ENCODE measurements around the gene ZRANB3.

The ZRANB3 gene

DNA sequence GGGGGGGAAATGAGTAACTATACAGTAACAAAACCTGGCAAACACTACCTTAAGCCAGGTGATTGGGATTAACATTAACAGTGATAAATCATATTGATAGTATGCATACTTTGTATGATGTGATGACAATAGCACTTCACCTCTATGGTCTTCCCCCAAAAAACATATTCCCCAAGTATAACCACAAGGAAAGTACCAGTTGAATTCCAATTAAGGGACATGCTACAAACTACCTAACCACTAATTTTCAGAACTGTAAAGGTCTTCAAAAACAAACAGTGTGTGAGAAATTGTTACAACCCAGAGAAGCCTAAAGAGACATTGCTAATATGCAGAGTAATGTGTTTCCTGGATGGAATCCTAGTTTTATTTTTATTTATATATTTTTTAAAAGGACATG lies 152.4 kb downstream of the ZRANB3 start:
- POLR2A ChIA-PET = no interaction called here
- Histone ChIP-seq H3K4me3 (ENCODE audit: low read depth, low read length) (no peak overlapping the region), H3K27ac (ENCODE audit: extremely low read depth, low read depth, low read length) (no peak overlapping the region), H3K4me1 (ENCODE audit: control insufficient read depth, insufficient read depth, low read length) (no peaks in the 10 kb centered on the region), H3K9me3 (ENCODE audit: control insufficient read depth, insufficient read depth, low read depth, low read length) (no peaks in the 10 kb centered on the region), H3K36me3 (ENCODE audit: control insufficient read depth in 2 of 2, insufficient read depth in 1 of 2, low read length in 2 of 2) (no peaks in the 10 kb centered on the region; a peak in 1 of 3 replicates)
- no peak for TF ChIP-seq IKZF3 (tag by site-specific recombination; IDR thresholded peaks at IDR 0.05)
- no peak for TF ChIP-seq SP2 (tag by site-specific recombination; IDR thresholded peaks at IDR 0.05)
- TF ChIP-seq TCF7L2 (IDR thresholded peaks at IDR 0.05; ENCODE audit: borderline replicate concordance, low read depth, low read length) = no peak
- TF ChIP-seq, protein P1, sequence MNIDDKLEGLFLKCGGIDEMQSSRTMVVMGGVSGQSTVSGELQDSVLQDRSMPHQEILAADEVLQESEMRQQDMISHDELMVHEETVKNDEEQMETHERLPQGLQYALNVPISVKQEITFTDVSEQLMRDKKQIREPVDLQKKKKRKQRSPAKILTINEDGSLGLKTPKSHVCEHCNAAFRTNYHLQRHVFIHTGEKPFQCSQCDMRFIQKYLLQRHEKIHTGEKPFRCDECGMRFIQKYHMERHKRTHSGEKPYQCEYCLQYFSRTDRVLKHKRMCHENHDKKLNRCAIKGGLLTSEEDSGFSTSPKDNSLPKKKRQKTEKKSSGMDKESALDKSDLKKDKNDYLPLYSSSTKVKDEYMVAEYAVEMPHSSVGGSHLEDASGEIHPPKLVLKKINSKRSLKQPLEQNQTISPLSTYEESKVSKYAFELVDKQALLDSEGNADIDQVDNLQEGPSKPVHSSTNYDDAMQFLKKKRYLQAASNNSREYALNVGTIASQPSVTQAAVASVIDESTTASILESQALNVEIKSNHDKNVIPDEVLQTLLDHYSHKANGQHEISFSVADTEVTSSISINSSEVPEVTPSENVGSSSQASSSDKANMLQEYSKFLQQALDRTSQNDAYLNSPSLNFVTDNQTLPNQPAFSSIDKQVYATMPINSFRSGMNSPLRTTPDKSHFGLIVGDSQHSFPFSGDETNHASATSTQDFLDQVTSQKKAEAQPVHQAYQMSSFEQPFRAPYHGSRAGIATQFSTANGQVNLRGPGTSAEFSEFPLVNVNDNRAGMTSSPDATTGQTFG (tag by site-specific recombination; IDR thresholded peaks at IDR 0.05; ENCODE audit: borderline replicate concordance) = no peak
- CTCF ChIA-PET = no interaction called here

DNA sequence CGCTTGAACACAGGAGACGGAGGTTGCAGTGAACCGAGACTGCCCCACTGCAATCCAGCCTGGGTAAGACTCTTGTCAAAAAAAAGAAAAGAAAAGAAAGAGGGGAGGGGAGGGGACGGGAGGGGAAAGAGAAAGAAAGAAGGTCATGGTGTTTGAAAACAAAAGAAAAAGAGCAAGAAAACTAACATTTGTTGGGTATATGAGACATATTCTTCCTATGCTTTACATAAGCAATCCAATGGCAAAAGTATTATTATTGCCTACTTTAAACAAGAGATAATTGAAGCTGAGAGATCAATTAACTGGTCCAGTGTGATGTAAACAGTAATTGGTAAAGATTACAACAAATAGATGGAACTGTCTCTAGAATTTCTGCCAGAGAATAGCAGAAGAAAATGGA lies 157.3 kb downstream of the ZRANB3 start:
- TF ChIP-seq ZNF629 (tag by site-specific recombination; IDR thresholded peaks at IDR 0.05) (no peak), ZNF529 (tag by site-specific recombination; IDR thresholded peaks at IDR 0.05; ENCODE audit: insufficient replicate concordance) (no peak), MYNN (tag by site-specific recombination; IDR thresholded peaks at IDR 0.05; ENCODE audit: borderline replicate concordance) (no peak), GFI1B (tag by site-specific recombination; IDR thresholded peaks at IDR 0.05) (no peak), ZNF677 (tag by site-specific recombination; IDR thresholded peaks at IDR 0.05) (no peak), ZNF37A (tag by site-specific recombination; IDR thresholded peaks at IDR 0.05) (no peak)
- TF ChIP-seq, protein P2, sequence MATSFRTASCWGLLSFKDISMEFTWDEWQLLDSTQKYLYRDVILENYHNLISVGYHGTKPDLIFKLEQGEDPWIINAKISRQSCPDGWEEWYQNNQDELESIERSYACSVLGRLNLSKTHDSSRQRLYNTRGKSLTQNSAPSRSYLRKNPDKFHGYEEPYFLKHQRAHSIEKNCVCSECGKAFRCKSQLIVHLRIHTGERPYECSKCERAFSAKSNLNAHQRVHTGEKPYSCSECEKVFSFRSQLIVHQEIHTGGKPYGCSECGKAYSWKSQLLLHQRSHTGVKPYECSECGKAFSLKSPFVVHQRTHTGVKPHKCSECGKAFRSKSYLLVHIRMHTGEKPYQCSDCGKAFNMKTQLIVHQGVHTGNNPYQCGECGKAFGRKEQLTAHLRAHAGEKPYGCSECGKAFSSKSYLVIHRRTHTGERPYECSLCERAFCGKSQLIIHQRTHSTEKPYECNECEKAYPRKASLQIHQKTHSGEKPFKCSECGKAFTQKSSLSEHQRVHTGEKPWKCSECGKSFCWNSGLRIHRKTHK (tag by site-specific recombination; IDR thresholded peaks at IDR 0.05) = no peak
- POLR2A ChIA-PET = no interaction called here
- Histone ChIP-seq H3K4me3 (ENCODE audit: low read depth, low read length) (no peak overlapping the region), H3K36me3 (ENCODE audit: control insufficient read depth in 2 of 2, insufficient read depth in 1 of 2, low read length in 2 of 2) (no peaks in the 10 kb centered on the region; a peak in 1 of 3 replicates), H3K27ac (ENCODE audit: extremely low read depth, low read depth, low read length) (no peak overlapping the region), H3K9me3 (ENCODE audit: control insufficient read depth, insufficient read depth, low read depth, low read length) (no peaks in the 10 kb centered on the region), H3K4me1 (ENCODE audit: control insufficient read depth, insufficient read depth, low read length) (no peaks in the 10 kb centered on the region)
- CTCF ChIA-PET = no interaction called here

DNA sequence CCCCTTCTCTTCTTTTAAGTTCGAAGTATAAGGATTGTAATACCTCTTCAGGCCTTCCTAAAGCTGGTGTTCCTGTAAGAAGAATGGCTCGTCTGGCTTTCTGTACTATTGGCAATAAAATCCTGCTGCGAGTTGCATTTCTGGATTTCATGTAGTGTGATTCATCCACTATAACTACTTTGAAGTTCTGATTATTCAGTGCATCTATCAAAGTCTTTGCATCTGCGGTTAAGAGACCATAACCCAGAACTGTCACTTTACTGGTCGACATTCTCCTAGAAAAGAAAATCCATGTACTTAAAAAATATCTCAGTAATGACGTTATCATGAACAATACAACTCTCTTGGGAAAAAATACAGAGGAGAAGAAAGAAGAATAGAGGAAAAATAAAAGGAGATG lies 181.1 kb downstream of the ZRANB3 start:
- H3K9me3 ChIP-seq (ENCODE audit: control insufficient read depth, insufficient read depth, low read depth, low read length) = no peaks in the 10 kb centered on the region; the same call in 1 of the 2 replicates
- peaks cover 4 to 16% of the 10 kb centered on the region in 2 experiments; a peak in 2 of 3 replicates for H3K36me3 ChIP-seq (ENCODE audit: control insufficient read depth in 2 of 2, insufficient read depth in 1 of 2, low read length in 2 of 2)
- no peaks in the 10 kb centered on the region for H3K4me1 ChIP-seq (ENCODE audit: control insufficient read depth, insufficient read depth, low read length)
- no peak overlapping the region for H3K27ac ChIP-seq (ENCODE audit: extremely low read depth, low read depth, low read length)
- POLR2A ChIA-PET = no interaction called here
- no peak overlapping the region for H3K4me3 ChIP-seq (ENCODE audit: low read depth, low read length)
- TF ChIP-seq ZNF423 (tag by site-specific recombination; IDR thresholded peaks at IDR 0.05) (no peak), ZNF624 (tag by site-specific recombination; IDR thresholded peaks at IDR 0.05) (no peak), MEIS1 (CRISPR knock-in tag; IDR thresholded peaks at IDR 0.05; ENCODE audit: borderline replicate concordance) (no peak), GLI4 (tag by site-specific recombination; IDR thresholded peaks at IDR 0.05) (no peak), KLF9 (tag by site-specific recombination; IDR thresholded peaks at IDR 0.05; ENCODE audit: low read depth) (no peak), HOXA7 (CRISPR knock-in tag; IDR thresholded peaks at IDR 0.05; ENCODE audit: borderline replicate concordance) (no peak), ZNF266 (tag by site-specific recombination; IDR thresholded peaks at IDR 0.05; ENCODE audit: low read depth) (no peak), GLI2 (tag by site-specific recombination; IDR thresholded peaks at IDR 0.05; ENCODE audit: borderline replicate concordance, low read depth) (no peak), ZNF239 (tag by site-specific recombination; IDR thresholded peaks at IDR 0.05) (no peak)
- TF ChIP-seq, protein P3, sequence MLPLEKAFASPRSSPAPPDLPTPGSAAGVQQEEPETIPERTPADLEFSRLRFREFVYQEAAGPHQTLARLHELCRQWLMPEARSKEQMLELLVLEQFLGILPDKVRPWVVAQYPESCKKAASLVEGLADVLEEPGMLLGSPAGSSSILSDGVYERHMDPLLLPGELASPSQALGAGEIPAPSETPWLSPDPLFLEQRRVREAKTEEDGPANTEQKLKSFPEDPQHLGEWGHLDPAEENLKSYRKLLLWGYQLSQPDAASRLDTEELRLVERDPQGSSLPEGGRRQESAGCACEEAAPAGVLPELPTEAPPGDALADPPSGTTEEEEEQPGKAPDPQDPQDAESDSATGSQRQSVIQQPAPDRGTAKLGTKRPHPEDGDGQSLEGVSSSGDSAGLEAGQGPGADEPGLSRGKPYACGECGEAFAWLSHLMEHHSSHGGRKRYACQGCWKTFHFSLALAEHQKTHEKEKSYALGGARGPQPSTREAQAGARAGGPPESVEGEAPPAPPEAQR (tag by site-specific recombination; IDR thresholded peaks at IDR 0.05) = no peak
- TF ChIP-seq, protein P4, sequence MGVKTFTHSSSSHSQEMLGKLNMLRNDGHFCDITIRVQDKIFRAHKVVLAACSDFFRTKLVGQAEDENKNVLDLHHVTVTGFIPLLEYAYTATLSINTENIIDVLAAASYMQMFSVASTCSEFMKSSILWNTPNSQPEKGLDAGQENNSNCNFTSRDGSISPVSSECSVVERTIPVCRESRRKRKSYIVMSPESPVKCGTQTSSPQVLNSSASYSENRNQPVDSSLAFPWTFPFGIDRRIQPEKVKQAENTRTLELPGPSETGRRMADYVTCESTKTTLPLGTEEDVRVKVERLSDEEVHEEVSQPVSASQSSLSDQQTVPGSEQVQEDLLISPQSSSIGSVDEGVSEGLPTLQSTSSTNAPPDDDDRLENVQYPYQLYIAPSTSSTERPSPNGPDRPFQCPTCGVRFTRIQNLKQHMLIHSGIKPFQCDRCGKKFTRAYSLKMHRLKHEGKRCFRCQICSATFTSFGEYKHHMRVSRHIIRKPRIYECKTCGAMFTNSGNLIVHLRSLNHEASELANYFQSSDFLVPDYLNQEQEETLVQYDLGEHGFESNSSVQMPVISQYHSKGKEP (tag by site-specific recombination; IDR thresholded peaks at IDR 0.05) = no peak
- CTCF ChIA-PET = no interaction called here
